ENCODE measurements around the gene TMEFF2.

Gene TMEFF2

DNA sequence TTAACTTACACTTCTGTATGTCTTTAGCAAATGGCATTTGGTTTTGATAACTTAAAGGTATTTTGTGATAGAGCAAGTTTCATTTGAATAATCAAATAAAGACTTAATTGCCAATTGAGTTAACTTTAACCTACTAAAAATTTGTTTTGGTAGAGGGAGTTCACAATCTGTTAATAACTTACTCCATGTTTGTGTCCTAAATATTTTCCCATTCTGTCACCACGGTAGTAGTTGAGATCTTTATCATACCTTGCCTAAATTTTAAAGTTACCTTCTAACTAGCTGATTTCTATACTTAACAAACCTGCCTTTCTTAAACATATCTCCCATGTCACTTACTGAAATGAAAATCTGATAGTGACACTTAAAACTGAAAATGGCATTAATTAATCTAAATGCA is 127.1 kb downstream of the TMEFF2 start:
- DNase-seq (ENCODE audit: low read depth): no peak

DNA sequence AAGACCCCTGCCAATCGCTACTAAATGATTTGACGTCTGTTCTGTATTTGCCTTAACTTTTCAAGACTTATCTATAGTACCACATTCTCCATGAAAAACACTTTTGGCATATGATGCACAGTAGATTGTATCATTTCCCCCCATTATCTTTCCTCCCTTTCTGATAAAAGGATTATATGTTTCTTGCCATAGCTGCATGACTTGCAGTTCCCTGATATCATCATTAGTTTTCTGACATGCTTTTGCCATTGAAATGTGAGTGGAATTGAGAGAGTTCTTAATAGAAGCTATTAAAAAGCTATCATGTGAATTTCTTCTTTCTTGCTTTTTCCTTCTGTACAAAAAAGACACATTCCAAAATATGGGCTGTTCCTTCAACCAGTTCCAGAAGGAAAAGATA is 130.3 kb downstream of the TMEFF2 start:
- no peak for DNase-seq (ENCODE audit: low read depth)

DNA sequence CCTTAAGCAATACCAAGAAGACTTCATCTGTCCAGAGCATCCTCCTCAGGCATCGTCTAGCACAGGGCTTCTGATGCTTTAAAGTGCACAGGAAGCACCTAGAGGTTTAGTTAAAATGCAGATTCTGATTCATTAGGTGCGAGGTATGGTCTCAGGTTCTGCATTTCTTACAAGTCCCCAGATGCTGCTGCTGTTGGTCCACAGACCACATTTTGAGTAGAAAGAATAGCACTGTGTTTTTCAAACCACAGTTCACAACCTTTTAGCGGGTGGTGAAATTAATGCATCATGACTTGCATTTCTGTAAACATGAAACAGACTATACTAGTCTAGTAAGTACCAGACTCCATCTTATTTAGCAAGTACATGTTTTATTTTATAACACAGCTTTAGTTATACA is 134.6 kb downstream of the TMEFF2 start:
- DNase-seq (ENCODE audit: low read depth): no peak

DNA sequence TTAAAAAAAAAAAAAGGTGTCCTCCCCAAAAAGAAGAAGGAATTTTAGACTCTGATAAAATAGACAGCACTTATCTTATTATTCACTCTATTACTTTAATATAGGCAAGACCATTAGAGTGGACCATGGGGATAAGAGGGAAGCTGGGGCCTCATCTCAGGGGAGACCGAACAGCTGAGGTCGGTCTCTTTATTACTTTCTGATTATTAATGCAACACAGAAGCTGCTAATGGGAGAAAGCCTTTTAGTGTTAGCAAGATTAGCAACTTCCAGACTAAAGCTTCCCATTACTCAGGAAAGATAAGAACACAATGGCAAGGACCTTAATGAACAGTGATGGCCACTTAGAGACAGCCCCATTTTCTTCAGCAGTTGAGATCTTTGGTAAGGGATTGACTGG is 135.5 kb downstream of the TMEFF2 start:
- no peak for DNase-seq (ENCODE audit: low read depth)

DNA sequence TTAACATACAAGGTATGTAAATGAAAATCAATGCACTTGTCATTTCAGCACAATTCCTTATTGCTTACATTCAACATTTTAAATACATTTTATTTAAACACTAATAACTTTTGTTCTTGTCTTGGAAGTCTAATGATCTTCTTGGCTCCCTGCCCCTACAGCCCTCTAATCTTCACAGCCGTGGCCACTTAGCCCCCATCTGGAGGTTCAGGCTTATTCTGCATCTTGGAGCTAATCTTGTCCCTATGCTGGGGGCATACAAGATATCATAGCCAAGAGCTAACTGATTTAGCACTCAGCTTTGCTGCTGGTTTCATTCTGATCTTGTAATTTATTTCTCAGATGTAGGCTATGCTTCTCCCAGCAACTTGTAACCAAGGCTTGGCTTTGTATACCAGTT is 140.8 kb downstream of the TMEFF2 start:
- DNase-seq (ENCODE audit: low read depth): no peak

DNA sequence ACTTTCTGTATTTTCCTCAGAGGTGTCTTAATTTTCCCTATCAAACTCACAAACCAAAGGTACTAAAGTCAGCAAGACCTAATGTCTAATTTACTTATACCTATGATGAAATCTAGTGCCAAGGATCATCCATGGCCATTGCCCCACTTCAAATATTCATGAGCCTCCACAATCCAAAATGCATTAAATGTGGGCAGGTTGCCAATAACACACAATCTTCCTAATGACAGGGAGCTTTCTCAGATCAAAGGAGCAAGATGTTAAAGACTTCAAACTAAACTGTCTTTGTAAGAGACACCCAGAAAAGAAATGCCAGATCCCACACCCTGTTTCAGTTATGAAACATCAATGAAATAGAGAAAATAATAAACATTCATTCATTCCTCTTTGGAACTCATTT is 143.2 kb downstream of the TMEFF2 start:
- no peak for DNase-seq (ENCODE audit: low read depth)

DNA sequence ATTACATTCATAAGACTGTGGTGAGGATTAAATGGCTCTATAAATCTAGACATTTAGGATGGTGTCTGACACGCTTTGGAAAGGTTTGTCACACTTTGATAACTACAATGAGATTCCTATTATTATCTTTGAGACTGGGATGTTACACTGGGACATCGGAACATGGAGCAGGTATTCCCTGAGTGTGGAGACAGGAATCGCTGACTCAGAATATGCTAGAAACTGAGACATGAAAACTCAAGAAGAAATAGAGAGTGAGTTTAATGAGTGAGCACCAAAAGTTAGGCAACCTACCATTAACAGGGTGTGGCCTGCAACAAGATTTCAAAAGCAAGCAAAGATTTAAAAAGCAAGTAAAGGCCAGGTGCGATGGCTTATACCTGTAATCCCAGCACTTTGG is 145.4 kb downstream of the TMEFF2 start:
- DNase-seq (ENCODE audit: low read depth): no peak

DNA sequence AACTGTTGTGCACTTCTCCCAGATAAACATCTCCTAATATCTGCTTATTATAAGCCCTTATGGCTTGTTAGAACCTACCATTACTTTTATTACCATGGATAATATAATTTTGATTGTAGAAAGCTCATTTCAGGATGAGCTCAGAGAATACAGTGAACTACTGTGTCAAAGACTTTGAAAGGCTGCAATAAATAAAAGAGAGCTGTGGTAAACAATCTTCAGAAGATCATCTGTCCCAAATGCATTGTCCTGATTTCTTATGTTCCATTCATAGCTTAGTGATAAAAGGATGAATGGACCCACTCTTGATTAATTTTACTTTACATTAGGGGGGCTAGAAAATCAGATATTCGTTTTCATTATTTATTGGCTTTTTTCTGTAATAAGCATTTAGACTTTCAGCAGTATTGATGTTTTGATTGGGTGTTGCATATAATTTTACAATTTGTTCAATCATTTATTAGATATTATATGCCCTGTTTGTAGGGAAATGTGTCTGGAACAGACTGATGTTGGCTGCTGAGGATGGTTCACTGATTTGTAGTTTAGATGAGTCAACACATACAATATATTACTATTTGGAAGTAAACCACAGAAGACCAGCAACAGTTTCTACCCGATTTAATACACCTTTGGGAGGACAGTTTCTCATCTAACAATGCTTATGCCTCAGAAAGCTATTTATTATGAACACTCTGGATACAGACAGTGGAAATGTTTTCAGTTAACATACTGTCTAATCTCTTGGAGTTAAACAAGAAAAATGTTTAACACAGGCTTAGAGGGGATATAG is 147.2 kb downstream of the TMEFF2 start:
- no peak for DNase-seq (ENCODE audit: low read depth)

DNA sequence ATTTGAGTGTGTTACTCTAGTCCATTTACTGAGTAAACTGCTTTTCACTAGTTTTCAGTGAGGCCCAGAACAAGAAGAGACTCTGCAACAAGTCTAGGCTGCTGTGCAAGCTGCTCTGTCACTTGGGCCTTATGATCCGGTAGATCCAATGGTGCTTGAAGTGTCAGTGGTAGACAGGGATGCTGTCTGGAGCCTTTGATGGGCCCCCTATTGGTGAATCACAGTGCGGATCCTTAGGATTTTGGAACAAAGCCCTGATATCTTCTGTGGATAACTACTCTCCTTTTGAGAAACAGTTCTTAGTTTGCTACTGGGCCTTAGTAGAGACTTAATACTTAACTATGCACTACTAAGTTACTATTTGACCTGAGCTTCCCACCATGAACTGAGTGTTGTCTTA is 150.2 kb downstream of the TMEFF2 start:
- no peak for DNase-seq (ENCODE audit: low read depth)

DNA sequence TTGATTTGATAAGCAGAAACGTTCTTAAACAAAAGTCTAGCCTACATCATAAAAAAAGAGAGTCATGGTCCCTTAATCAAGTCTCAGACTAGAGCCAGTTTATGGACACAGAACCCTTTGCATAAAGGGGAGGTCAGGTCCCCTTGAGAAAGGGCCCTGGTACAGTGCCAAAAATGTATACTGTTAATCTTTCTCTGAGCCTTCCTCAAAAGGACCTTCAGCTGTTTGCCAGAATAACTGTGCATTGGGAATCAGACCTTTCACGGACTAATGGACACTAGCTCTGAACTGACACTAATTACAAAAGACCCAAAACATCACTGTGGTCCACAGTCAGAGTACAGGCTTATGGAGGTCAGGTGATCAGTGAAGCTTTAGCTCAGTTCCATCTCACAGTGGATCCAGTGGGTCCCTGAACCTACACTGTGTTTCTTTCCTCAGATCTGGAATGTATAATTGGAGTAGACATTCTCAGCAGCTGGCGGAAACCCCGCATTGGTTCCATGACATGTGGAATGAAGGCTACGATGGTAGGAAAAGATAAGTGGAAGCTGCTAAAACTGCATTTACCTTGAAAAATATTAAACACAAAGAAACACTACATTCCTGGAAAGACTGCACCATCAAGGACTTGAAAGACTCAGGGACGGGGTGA is 151.4 kb downstream of the TMEFF2 start:
- DNase-seq (ENCODE audit: low read depth): no peak

DNA sequence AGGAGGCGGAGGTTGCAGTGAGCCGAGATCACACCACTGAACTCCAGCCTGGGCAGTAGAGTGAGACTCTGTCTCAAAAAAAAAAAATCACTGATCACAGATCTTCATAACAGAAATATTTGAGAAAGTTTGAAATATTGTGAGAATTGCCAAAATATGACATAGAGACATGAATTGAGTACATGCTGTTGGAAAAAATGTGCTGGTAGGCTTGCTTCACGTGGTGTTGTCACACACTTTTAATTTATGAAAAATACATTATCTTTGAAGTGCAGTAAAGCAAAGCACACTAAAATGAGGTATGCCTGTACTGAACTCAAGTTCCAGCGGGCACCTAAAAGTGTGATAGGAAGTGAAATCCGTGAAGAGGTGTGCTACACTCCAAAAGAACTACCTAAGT is 152.6 kb downstream of the TMEFF2 start:
- no peak for DNase-seq (ENCODE audit: low read depth)

DNA sequence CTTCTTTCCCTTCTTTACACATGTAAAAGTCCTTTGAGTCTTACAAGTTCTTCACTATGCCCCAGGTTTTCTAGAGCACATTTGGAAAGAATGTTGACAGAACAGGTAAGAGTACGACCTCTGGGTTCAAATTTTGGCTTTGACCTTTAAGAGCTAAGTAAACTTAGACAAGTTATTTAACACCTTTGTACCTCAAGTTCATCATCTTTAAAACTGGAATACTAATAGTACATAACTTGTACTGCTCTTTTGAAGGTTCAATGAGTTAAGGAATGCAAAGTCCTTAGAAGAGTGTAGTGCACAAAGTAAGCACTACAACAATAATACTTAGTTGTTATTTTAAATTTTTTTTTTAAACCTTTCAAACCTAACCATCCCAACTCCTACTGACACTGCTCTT is 156.6 kb downstream of the TMEFF2 start:
- DNase-seq (ENCODE audit: low read depth): no peak

DNA sequence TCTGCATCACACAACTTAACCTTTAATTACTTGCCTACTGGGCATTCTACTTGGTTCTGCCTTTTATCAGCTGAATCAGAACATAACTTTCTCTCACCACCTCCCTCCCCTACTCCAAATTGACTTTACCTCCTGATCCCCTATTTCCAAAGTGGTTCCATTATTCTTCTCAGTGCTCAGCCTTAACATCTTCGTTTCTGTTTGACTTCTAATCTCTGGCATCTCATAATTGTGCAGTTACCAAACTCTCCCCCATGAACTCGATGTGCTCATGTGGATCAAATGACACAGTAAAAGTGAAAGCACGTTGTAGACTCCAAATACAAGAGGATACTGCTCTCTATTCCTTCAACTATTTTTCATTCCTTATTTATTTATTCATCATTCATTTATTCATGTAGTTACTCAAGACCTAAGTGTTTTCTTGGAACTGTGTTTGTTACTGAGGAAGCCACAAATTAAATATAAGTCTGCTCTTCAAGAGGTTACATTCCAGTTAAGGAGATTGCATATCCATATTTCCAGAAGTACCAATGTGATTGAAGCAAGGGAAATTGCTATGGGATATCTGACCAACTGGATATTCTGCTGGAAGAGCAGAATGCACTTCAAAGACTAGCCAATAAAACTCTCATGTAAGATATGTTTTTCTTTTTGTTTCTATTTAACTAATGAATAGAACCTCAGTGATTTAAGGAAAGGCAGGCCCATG is 158.8 kb downstream of the TMEFF2 start:
- peak; percentile 84 for DNase-seq (ENCODE audit: low read depth)

DNA sequence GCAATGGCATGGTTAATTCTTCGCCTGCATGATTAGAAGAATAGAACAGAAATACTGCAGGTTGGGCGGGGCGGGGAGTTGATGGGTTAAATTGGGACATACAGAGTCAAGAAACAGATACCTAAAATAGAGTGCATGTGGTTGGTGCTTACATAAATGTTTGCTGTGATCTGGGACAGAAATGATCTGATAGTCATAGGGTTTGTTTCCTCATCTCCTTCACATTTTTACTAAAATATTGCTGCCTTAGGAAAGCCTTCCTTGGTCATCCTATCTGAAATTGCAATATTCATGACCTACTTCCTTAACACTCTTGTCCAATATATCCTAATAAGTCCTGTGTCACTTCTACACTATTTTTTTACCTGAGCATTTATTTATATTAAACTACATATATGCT is 163.9 kb downstream of the TMEFF2 start:
- DNase-seq (ENCODE audit: low read depth): no peak

DNA sequence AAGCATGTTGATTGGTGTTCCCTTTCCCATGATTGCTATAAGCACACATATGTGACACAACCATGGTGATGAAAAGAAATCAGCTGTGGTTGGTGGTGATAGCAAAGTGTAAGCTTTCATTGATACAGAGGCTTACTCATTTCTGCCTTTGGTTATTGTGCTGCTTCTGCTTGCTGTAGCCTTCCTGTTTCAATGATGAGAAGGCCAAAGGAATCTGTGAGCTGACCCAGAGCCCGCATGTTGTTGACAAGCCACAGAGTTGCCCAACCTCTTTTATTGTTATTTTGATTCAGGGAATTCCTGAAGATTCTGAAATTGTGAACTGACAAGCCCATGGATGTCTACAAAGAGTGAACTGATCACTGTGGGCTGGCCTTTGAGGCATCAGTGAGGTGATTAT is 164.4 kb downstream of the TMEFF2 start:
- DNase-seq (ENCODE audit: low read depth): peak; percentile 56

DNA sequence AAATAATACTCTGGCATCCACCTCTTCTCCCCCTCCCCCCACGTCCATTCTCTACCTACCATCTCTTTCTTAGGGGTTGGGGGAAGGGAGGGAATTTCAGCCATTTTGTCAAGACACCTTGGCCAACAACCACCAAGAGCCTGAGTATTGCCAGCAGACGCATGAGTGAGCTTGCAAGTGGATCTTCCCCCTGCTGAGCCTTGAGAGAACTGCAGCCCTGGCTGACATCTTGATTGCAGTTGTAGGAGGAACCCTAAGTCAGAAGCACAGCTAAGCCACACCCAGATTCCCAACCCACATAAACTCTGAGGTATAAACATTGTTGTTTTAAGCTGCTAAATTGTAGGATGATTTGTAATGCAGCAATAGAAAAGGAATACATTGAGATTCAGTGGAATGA is 165.6 kb downstream of the TMEFF2 start:
- peak; percentile 70 for DNase-seq (ENCODE audit: low read depth)

DNA sequence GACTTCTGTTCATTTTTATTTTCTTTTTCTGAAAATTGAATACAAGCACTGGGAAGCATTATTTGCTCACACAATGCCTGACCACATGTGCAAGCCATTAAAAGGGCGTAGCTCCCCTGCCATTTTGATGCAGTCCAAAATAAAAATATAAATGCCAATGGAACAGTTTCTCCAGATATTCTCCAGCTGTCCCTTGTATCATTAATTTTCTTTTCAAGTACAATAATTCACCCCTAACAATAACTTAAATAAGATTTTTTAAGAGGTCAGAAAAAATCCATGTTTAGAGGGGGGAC is 168.0 kb downstream of the TMEFF2 start:
- no peak for DNase-seq (ENCODE audit: low read depth)

DNA sequence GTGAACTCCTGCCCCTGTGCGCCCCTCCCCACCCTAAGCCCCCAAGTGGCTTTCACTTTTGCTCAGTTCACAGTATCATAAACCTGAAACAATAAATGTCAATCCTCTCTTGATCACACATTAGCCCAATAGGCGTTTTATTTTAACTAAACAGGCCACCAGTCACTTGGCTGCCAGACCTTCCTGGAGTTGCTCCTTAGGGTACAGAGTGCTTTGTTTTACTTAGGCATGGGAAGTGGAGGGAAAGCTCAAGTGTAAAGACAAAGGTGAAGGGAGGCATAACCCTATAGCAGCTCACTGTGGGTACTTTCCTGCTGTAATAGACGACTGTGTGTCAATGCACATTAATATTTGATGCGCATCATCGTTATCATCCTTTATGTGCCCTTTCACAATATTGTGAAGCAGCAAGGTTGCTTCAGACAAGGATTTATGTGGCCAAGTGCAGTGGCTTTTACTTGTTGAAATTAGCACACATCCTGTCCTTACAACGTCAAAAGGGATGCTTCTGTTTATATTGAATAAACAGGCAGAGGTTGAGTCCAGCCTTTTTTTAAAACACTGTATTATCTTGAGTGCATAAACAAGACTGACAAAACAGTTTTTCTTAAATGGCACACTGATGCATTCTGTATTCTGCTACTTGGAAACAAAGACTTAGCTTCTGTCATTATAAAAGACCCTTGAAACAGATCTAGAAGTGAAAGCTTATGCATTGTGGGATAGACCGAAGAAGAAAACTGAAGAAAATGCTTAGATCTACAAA is 168.5 kb downstream of the TMEFF2 start:
- peak; percentile 52 for DNase-seq (ENCODE audit: low read depth)

DNA sequence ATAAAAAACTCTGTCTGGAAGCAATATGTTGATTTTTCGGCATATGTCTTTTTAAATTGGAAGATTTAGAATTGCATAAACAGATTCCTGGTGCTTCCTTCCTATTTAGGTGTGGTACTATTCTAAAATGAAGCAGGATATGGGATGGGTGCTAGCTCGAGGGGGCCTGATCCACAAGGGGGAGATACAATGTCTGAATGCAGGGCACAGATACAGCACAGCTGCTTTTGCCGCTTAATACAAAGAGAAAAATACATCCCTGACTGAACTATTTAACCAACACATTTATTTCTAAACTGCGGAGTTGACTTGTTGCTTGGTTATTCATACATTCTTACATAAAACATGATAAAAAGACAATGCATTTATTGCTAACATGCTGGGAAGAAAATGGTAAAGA is 169.1 kb downstream of the TMEFF2 start:
- DNase-seq (ENCODE audit: low read depth): no peak

DNA sequence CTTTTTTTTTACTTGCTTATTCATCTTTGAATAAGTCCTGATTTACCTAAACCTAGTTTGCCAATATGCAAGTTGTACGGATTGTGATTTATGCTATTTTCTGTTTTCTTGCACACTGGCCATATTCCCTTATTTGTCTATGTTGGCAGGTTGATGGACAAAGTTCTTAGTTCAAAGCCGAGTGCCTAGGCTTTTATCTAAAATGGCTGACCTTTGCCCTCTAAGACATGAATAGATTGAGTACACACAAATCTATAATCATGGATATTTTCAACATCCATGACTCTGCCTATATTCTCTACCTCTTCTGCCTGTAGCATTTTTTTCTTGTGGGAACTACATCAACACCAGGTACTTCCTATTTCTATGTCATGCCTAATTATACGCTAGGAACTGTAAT is 171.7 kb downstream of the TMEFF2 start:
- DNase-seq (ENCODE audit: low read depth): no peak

DNA sequence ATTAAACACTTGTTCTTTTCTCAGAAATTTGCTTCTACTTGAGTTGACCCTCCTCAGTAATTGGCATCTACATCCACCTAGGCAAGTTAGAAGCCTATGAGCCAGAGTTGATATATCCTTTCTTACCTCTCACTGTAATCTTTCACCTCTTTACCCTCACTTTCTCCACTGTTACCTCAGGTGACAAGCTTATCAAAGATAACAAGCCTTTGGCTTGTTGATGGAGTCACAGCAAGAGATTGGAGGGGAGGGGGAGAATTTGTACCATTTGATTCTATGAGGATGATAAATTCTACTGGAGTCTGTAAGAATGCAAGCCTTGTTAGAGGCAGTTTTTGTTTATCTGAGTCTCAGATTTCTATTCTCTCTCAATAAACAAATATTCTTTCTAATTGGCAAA is 176.9 kb downstream of the TMEFF2 start:
- DNase-seq (ENCODE audit: low read depth): no peak

DNA sequence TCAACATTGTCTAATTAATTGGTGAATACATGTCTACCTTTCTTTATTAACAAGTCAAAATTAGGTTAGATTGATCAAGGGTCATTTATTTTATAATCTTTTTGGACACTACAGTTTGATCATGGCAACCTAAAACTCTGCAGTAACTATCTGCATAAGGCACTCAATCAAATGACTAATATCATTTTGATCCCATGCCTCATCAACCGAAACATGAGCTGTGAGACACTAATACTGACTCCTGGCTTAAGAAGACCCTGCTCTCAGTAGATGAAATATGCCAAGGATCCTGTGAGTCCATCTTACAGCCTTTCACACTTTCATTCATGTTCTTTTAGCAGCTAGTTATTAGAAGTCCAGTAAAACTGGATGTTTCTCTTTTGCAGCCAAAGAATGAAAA is 178.5 kb downstream of the TMEFF2 start:
- peak; percentile 72 for DNase-seq (ENCODE audit: low read depth)

DNA sequence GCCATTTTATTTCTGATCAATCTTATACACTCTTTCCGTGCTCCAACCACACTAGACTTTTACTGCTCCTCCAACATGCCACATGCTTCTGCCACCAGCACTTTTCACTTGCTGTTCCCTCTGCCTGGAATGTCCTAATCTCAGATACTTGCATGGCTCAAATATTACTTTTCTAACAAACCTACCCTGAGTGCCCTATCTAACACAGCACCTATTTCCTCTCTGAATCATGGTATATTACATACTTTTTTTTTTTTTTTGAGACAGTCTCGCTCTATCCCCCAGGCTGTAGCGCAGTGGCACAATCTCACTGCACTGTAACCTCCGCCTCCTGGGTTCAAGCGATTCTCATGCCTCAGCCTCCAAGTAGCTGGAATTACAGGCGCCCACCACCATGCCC is 181.5 kb downstream of the TMEFF2 start:
- no peak for DNase-seq (ENCODE audit: low read depth)
